HG02763 (cell line): ENCODE results near the gene UCN.
"Not testable (repeated sequence)": the region's sequence is repeated elsewhere in the genome, so short reads cannot be mapped to it uniquely, and the experiment has no call there.

Experiments
- ATAC-seq: cut with Tn5 transposase; IDR thresholded peaks from one replicate; pipeline ENCODE4 v1.9.1; 2021; ENCODE audit warnings: mild to moderate bottlenecking, moderate library complexity; ENCODE audit not compliant: unreplicated experiment

The UCN gene

GRCh38 chr2:27285481-27285880 lies 22.8 kb downstream of the UCN start:
- ATAC-seq: no peak

GRCh38 chr2:27284996-27285395 lies 23.2 kb downstream of the UCN start:
- no peak for ATAC-seq

DNA sequence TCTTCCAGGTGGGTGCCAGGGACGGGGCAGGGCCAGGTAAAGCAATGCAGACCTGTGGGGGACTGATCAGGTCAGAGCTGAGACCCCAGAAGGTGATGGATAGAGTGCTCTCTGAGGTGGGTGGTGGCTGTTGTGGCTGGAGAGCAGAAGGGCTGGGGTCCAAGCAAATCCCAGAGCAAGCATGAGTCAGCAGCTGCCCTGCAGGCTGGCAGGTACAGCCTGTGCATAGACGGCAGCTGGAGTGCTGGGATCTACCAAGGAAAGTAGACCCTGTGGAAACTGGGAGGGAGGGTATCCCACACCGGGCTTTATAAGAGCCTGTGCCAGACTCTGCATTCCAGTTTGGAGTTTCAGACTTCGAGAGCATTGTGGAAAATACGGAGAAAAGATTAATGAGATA lies 25.4 kb downstream of the UCN start:
- ATAC-seq: no peak

GRCh38 chr2:27281855-27282559 lies 26.2 kb downstream of the UCN start, which contains the start of gene TRIM54:
Gene TRIM54, plus strand, starts transcription at chr2:27282429. Its CDS starts 303 bp downstream, at chr2:27282732.
- ATAC-seq: no peak

DNA sequence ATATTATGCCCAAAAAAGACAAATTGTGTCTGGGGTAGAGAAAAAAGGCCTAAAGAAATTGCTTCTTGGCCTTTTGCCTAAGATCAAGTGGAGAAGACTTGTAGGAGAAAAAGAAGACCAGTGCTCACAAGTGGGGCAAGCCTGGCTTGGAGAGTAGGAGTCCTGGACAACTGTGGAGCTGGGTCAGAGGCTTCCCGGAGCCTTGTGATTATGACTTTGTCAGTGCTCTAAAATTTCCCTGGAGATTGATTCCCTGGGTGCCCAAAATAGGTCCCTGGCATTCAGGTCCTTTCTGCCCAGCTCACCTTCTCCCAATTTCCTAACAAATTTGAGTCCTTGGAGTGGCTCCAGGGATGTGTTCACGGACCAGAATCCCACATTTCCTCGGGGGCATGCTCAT lies 26.8 kb downstream of the UCN start:
- no peak for ATAC-seq

GRCh38 chr2:27280826-27281225 lies 27.4 kb downstream of the UCN start:
- ATAC-seq: no peak

GRCh38 chr2:27278010-27278409 lies 30.2 kb downstream of the UCN start:
- no peak for ATAC-seq

- ATAC-seq: no peak
Observed at GRCh38 chr2:27275211-27276150, 32.8 kb downstream of the UCN start, which contains the start of gene DNAJC5G. Gene DNAJC5G, plus strand, starts transcription at chr2:27275433. Its CDS starts 1,296 bp downstream, at chr2:27276729.

DNA sequence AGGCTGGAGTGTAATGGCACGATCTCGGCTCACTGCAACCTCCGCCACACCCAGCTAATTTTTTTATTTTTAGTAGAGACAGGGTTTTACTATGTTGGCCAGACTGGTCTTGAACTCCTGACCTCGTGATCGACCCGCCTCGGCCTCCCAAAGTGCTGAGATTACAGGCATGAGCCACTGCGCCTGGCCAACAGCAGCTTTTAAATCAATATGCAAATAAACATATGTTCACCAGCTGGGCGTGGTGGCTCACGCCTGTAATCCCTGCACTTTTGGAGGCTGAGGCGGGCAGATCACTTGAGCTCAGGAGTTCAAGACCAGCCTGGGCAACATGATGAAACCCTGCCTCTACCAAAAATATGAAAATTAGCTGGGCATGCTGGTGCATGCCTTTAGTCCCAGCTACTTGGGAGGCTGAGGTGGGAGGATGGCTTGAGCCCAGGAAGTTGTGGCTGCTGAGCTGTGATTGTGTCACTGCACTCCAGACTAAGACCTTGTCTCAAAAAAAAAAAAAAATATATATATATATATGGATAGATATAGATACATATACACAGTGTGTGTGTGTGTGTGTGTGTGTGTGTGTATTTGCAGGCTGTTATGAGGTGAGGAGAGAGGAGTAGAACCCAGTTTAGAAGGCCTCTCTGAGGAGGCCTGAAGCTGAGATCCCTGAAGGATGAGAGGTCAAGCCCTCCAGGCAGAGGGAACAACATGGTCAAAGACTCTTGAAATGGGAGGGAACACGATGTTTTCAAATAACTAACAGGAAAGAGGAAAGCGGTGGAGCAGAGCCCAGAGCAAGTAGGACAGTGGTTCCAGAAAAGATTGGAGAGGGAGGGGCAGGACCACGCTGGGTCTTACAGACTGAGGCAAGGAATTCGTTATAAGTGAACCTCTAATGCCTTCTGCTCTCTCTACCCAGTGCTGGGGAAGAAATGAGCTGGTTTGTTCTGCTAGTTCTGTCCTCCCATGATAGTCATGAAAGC lies 35.4 kb downstream of the UCN start:
- ATAC-seq: not testable (repeated sequence)

DNA sequence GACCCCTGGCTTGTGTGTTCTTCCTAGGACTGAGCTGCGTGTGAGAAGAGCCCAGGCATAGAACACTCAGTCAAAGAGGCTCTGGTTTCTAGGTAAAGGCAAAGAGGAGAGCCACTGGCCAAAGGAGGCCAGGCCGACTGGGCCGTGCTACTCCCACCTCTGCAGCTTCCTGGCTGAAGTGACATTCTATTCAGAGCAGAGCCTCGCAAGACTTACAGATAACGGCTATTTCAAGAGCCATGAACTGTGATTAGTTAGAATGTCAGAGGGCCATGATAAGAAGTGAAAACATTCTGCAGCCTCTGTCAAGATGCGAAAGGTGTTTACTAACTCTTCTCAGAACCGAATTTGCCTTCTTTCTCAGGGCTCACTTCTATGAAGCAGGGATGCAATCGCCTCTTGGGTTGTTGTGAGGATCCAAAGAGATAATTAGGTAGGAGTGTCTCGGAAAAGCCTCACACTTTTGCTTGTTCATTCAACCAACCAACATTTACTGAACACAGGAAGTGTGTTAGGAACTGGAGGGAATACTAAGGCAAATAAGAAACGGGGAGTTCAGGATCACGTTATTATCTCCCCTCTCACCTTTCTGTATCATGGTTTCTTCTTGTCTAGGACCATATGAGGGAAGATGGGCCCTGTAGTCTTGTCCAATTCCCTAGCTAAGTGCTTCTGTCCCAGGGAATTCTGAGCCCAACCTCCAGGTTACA lies 36.5 kb downstream of the UCN start:
- no peak for ATAC-seq

DNA sequence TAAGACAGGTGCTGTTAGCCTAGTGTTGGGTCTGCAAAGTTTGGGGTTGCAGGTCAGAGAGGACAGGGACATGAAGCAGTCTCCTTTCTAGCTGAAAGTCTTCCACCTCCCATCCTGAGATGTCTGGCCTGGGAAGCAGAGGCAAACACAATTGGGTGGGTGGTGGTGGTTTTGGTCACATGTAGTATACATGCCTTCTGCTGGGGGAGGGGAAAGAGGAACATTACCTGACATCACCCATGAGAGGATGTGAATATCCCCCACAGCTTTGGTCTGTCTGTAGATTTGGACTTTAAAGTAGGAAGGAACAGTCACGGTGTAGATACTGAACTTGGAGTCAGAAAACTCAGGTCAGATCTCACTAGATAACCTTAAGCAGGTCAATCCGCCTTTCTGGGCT lies 37.6 kb downstream of the UCN start:
- no peak for ATAC-seq

DNA sequence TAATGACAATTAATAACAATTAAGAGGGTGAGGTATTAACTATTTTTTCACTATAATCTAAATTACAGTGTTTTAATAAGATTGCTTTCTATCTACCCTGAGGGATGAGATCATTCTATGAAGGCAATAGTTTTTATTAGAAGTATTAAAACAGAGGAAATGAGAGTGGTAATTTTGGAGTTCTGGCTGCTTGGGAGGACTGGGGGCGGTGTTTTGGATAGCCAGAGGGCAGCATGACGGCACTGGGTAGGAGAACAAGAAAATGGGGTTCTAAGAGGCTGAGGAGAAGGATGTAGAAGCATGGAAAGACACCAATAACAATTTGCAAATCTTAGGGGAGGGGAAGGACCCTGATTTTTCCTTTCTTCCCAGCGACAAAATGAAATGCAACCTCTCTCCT lies 38.1 kb downstream of the UCN start:
- no peak for ATAC-seq

- ATAC-seq: not testable (repeated sequence)
Observed at GRCh38 chr2:27268296-27268695, 39.9 kb downstream of the UCN start.

DNA sequence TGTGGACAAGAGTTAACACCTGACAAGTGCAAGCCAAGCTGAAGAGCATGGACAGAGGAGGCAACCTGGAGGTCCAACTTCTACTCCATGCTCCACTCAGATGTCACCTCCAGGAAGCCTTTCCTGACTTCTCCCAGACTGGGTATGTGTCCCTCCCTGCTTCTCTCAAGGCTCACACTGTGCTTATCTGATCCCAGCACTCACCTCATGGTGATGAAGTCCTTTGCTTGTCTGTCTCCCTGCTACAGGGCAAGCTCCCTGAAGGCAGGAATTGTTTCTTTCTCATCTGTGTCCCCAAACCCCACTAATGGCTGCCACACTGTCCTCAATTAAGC lies 42.7 kb downstream of the UCN start:
- ATAC-seq: no peak

DNA sequence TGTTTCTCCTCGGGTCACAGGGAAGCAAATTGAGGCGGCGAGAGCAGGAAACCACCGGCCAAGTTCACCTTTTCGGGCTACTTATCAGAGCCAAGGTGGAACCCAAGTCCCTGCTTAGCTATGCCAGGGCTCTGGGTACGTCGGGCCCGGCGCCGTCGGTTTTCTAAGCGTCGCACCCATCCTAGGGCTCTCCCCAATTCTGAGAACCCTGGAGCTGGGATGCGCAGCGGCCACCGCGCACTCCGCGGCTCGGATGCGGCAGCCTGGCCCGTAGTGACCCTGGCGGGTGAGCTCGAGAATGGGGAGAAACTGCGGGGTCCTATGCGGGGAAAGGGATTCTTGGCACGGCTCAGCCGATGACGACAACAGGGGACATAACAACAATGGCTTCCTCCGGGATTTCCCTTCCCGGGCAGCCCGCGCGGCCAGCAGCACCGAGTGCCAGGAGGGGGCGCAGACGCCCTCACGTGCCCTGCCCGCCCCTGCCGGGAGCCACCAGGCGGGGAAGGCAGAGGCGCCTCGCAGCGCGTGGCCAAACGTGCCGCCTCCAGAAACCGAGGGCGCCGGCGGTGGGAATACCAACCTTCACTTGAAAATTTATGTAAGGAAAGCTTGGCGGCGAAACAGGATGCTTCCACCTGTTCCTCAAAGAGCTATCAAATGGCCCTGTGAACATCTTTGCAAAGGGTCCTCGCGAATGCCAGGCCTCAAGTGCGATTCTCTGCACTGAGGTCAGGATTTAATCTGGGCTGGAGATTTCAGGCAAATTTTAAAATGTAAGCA lies 43.3 kb downstream of the UCN start:
- no peak for ATAC-seq

DNA sequence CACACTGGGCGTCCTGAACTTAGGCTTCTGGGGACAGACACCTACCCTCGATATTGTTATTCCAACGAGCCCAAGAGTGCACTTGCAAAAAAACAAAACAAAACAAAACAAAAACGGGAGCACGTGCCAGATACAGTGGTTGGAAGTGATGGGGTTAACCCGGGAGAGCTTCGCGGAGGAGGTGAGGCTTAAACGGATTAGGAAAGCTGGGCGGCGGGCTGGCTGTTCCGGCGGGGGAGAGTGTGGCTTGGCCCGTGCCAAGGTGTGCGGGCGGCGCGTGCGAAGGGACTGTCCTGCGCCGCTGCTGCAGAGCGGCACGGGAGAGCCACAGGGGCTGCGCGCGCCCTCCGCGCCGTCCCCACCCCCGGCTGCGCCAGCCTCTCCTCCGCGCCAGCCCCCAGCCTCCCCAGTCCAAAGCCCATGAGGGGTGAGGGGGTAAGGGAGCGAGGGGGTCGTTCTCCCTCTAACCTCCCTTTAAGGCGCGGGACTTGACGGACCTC lies 43.9 kb downstream of the UCN start:
- ATAC-seq: no peak

DNA sequence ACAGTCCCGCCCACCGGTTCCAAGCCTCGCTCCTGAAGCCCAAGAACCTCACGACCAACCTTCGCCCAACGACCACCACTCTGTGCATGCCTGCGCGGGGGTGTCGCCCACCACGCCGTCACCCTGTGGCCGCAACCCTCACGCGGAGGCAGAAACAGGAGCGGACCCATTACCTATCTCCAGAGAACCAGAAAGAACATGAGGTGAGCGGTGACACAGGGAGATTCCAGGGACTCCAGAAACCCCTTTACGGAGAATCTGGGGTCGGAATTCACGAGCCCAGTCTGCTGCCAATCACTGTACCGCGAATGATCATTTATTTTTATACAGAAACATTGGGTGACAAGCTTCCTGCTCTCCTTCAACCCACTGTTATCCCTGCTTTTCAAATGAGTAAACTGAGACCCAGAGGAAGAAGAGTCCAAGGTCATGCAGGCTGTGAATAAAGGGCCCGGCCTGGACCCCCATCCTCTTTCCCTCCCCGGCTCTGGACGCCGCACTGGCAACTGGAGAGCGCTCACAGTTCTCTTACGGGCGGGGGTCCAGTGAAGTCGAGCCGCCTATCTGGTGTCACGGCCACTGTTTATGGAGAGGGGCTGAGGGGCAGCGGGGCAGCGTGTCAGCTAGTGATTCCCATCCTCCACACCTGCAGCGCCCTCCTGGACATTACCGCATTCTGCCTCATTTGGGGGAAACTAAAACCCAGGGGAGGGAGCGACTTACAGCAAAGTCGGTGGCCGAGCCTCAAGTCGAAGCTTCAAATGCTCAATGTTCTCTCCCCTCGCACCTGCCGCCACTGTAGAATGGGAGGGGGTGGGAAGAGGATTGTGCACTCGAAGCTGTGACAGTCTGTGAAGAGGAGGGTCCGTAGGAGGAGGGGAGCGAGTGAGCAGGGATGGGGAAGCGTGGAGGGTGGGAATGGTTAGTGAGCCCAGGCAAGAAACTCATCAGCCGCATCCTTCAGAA lies 44.7 kb downstream of the UCN start:
- ATAC-seq: no peak
